Liver (tissue), 9 donors: ENCODE data around the gene C19orf25. TPM values are rescaled to one million over a fixed set of nuclear protein-coding genes. Genes with fewer than 3 reads are reported as not detected.

ENCODE experiments used
- DNase-seq: peaks from one replicate; pipeline ENCODE4 v3.0.0-alpha.2; 2017; ENCODE audit warnings: low spot score
- H3K27ac ChIP-seq, 2 donors: one replicate each; pipeline ENCODE4 v1.7.0; 2013; ENCODE audit warnings: inconsistent platforms in 2 of 2, low read length in 2 of 2, control low read depth in 1 of 2, low read depth in 1 of 2, mild to moderate bottlenecking in 1 of 2
- H3K27me3 ChIP-seq, 4 donors: one replicate each; pipeline versions ENCODE4 v1.6.1 to v1.7.0; 2013; ENCODE audit warnings: low read length in 3 of 4, inconsistent platforms in 1 of 4, mild to moderate bottlenecking in 1 of 4, moderate library complexity in 1 of 4; ENCODE audit not compliant: control insufficient read depth in 4 of 4, insufficient read depth in 4 of 4
- H3K36me3 ChIP-seq, 4 donors: one replicate each; pipeline versions ENCODE4 v1.6.1 to v1.7.0; 2013; ENCODE audit warnings: low read length in 3 of 4, mild to moderate bottlenecking in 3 of 4, low read depth in 1 of 4, moderate library complexity in 1 of 4; ENCODE audit not compliant: control insufficient read depth in 4 of 4, insufficient read depth in 3 of 4
- H3K4me1 ChIP-seq, 4 donors: one replicate each; pipeline versions ENCODE4 v1.6.1 to v1.7.0; 2013; ENCODE audit warnings: low read length in 3 of 4, mild to moderate bottlenecking in 3 of 4, moderate library complexity in 1 of 4; ENCODE audit not compliant: control insufficient read depth in 4 of 4, insufficient read depth in 4 of 4
- H3K4me3 ChIP-seq, 3 donors: one replicate each; pipeline versions ENCODE4 v1.6.1 to v1.7.0; 2013; ENCODE audit warnings: low read length in 3 of 3, control low read depth in 1 of 3, low read depth in 1 of 3, mild to moderate bottlenecking in 1 of 3
- H3K9ac ChIP-seq, 2 donors: one replicate each; pipeline ENCODE4 v1.7.0; 2013; ENCODE audit warnings: low read length in 2 of 2, mild to moderate bottlenecking in 2 of 2, moderate library complexity in 2 of 2, control low read depth in 1 of 2, low read depth in 1 of 2
- H3K9me3 ChIP-seq, 4 donors: one replicate each; pipeline versions ENCODE4 v1.6.1 to v1.7.0; 2013; ENCODE audit warnings: low read length in 3 of 4; ENCODE audit not compliant: control insufficient read depth in 4 of 4
- ATF3 ChIP-seq: IDR thresholded peaks from 2 replicates; pipeline ENCODE4 v1.6.1; 2016; ENCODE audit warnings: antibody characterized with exemption
- CTCF ChIP-seq: fragments of 150-350 bp; IDR thresholded peaks from 2 replicates; pipeline ENCODE4 v1.5.1; 2017; ENCODE audit warnings: improper control_type of control experiment, low read depth, low read length; ENCODE audit not compliant: missing input control
- EGR1 ChIP-seq, 2 donors: IDR thresholded peaks; 2 replicates each; pipeline ENCODE4 v1.6.1; 2016 to 2018; ENCODE audit warnings: antibody characterized with exemption in 2 of 2, low read depth in 2 of 2
- FOXA2 ChIP-seq: IDR thresholded peaks from 2 replicates; pipeline ENCODE4 v1.6.1; 2016; ENCODE audit warnings: antibody characterized with exemption
- HNF4A ChIP-seq, 2 donors: conservative IDR thresholded peaks; 2 replicates each; pipeline ENCODE4 v1.6.1; 2016; ENCODE audit warnings: antibody characterized with exemption in 2 of 2, mild to moderate bottlenecking in 2 of 2
- HNF4G ChIP-seq: IDR thresholded peaks from 2 replicates; pipeline ENCODE4 v1.6.1; 2016; ENCODE audit warnings: antibody characterized with exemption
- JUND ChIP-seq, 2 donors: IDR thresholded peaks; 2 replicates each; pipeline ENCODE4 v1.6.1; 2016; ENCODE audit warnings: antibody characterized with exemption in 2 of 2
- MAX ChIP-seq: IDR thresholded peaks from 2 replicates; pipeline ENCODE4 v1.6.1; 2016; ENCODE audit warnings: antibody characterized with exemption
- NR2F2 ChIP-seq: IDR thresholded peaks from 2 replicates; pipeline ENCODE4 v1.6.1; 2016; ENCODE audit warnings: antibody characterized with exemption
- RAD21 ChIP-seq, 2 donors: IDR thresholded peaks; 2 replicates each; pipeline ENCODE4 v1.6.1; 2016; ENCODE audit warnings: antibody characterized with exemption in 2 of 2, mild to moderate bottlenecking in 2 of 2
- REST ChIP-seq: IDR thresholded peaks from 2 replicates; pipeline ENCODE4 v1.6.1; 2016; ENCODE audit warnings: antibody characterized with exemption, mild to moderate bottlenecking
- RXRA ChIP-seq, 2 donors: IDR thresholded peaks; 2 replicates each; pipeline ENCODE4 v1.6.1; 2017 to 2018; ENCODE audit warnings: antibody characterized with exemption in 2 of 2, mild to moderate bottlenecking in 1 of 2
- SP1 ChIP-seq: IDR thresholded peaks from 2 replicates; pipeline ENCODE4 v1.6.1; 2018; ENCODE audit warnings: antibody characterized with exemption, mild to moderate bottlenecking
- YY1 ChIP-seq: IDR thresholded peaks from 2 replicates; pipeline ENCODE4 v1.6.1; 2016; ENCODE audit warnings: antibody characterized with exemption, mild to moderate bottlenecking
- ZBTB33 ChIP-seq: IDR thresholded peaks from 2 replicates; pipeline ENCODE4 v1.6.1; 2016; ENCODE audit warnings: antibody characterized with exemption
- WGBS: extraction: QIAGEN DNeasy Blood & Tissue Kit; methylation state at CpG from one replicate; pipeline ENCODE4 v1.1.7; 2013; 5-methylcytosine and 5-hydroxymethylcytosine counted together
- polyA plus RNA-seq, 2 donors: library from polyadenylated mRNA; stranded (reverse) in 1 of 2; unstranded in 1 of 2; fragments of 200-250 nt in 1 of 2; fragments of >200 nt in 1 of 2; fragmentation: Nextera tagmentation in 1 of 2; extraction: Ambion mirVana in 1 of 2; gene quantifications; one replicate each; pipeline versions ENCODE4 v1.2.1 to v1.2.3, GENCODE V29; 2013 to 2015
- total RNA-seq, 2 donors: library from RNA; depleted of rRNA; stranded (reverse); fragments of >200 nt; gene quantifications; one replicate each; pipeline ENCODE4 v1.2.3, GENCODE V29; 2014
- donor health status: healthy.
- donor health status: healthy.
- donor health status: healthy.
- donor health status: healthy.
- donor health status: healthy.

Gene C19orf25
- total and polyA plus RNA-seq, 4 donors = 15.1 to 19.8 (median 18.5) TPM

GRCh38 chr19:1470055-1470304, 9.0 kb downstream of the C19orf25 start:
- TF ChIP-seq CTCF = no peak
- TF ChIP-seq RXRA (IDR thresholded peaks at IDR 0.05) = no peak
- TF ChIP-seq ATF3 = no peak
- TF ChIP-seq JUND (IDR thresholded peaks at IDR 0.05) = no peak
- TF ChIP-seq HNF4A (conservative IDR thresholded peaks at IDR 0.05) = no peak
- TF ChIP-seq NR2F2 = no peak
- TF ChIP-seq FOXA2 = no peak
- Histone ChIP-seq H3K36me3 (peaks cover 0 to 4% (median 0%) of the 10 kb centered on the region in 4 donors), H3K9me3 (no peaks in the 10 kb centered on the region), H3K27ac (no peak overlapping the region), H3K4me1 (peaks cover 30 to 69% (median 44%) of the 10 kb centered on the region in 4 donors), H3K4me3 (peak overlapping the region in 1 of 3 donors; percentile 50), H3K27me3 (peaks cover 0 to 11% (median 7%) of the 10 kb centered on the region in 4 donors), H3K9ac (no peak overlapping the region)
- DNase-seq = no peak
- WGBS = 6% methylated on average over 22 of the region's 22 CpGs

- 3% methylated on average over 117 of the region's 117 CpGs for WGBS
- Histone ChIP-seq H3K4me3 (peak overlapping the region in 1 of 3 donors; percentile 50), H3K4me1 (peaks cover 30 to 69% (median 44%) of the 10 kb centered on the region in 4 donors), H3K27ac (no peak overlapping the region), H3K27me3 (peaks cover 0 to 11% (median 7%) of the 10 kb centered on the region in 4 donors), H3K36me3 (no peaks in the 10 kb centered on the region), H3K9ac (no peak overlapping the region), H3K9me3 (no peaks in the 10 kb centered on the region)
- TF ChIP-seq RAD21 (IDR thresholded peaks at IDR 0.05) (no peak), JUND (IDR thresholded peaks at IDR 0.05) (no peak), ZBTB33 (no peak), FOXA2 (no peak)
- no peak for DNase-seq
Observed at GRCh38 chr19:1469255-1470054, 9.6 kb downstream of the C19orf25 start.

- 3% methylated on average over 47 of the region's 47 CpGs for WGBS
- no peak overlapping the region for H3K27ac ChIP-seq
- no peaks in the 10 kb centered on the region for H3K9me3 ChIP-seq
- no peak for DNase-seq
- H3K9ac ChIP-seq = no peak overlapping the region
- no peaks in the 10 kb centered on the region for H3K36me3 ChIP-seq
- peak overlapping the region in 1 of 3 donors; percentile 50 for H3K4me3 ChIP-seq
- H3K27me3 ChIP-seq = peaks cover 0 to 11% (median 7%) of the 10 kb centered on the region in 4 donors
- H3K4me1 ChIP-seq = peaks cover 30 to 69% (median 44%) of the 10 kb centered on the region in 4 donors
- no peak for TF ChIP-seq SP1
- no peak for TF ChIP-seq HNF4G
- no peak for TF ChIP-seq YY1
- TF ChIP-seq FOXA2 = no peak
- no peak for TF ChIP-seq MAX
- TF ChIP-seq RAD21 (IDR thresholded peaks at IDR 0.05) = no peak
- no peak for TF ChIP-seq EGR1 (IDR thresholded peaks at IDR 0.05; ENCODE audit: low read depth in 2 of 2)
- TF ChIP-seq REST = no peak
- no peak for TF ChIP-seq RXRA (IDR thresholded peaks at IDR 0.05)
- no peak for TF ChIP-seq ATF3
- no peak for TF ChIP-seq ZBTB33
- TF ChIP-seq NR2F2 = no peak
- TF ChIP-seq HNF4A (conservative IDR thresholded peaks at IDR 0.05) = no peak
- no peak for TF ChIP-seq JUND (IDR thresholded peaks at IDR 0.05)
Observed at GRCh38 chr19:1468821-1469254, 10.2 kb downstream of the C19orf25 start.
